Activated naive CD4-positive, alpha-beta T cell treated with anti-CD3 and anti-CD28 coated beads for 36 hours (primary cell): ENCODE results near the gene L1CAM. TPM values are rescaled to one million over a fixed set of nuclear protein-coding genes. Genes with fewer than 3 reads are reported as not detected.

ENCODE experiments used
- CTCF ChIA-PET: fragments of 350-600 bp; sonication (Branson Sonifier 250); formaldehyde crosslinking; loops from one replicate; lab custom pipeline; 2021; ENCODE audit warnings: antibody characterized with exemption; lab: Charles Lee
- DNase-seq: peaks from one replicate; pipeline ENCODE4 v3.0.0-alpha.2; 2020
- H3K27ac Mint-ChIP-seq: one replicate; pipeline ENCODE4 v1.8.0; 2021; ENCODE audit warnings: mild to moderate bottlenecking, mixed read lengths
- H3K27me3 Mint-ChIP-seq: one replicate; pipeline ENCODE4 v1.8.0; 2021; ENCODE audit warnings: low read depth, mixed read lengths
- H3K36me3 Mint-ChIP-seq: one replicate; pipeline ENCODE4 v1.8.0; 2021; ENCODE audit warnings: low read depth, mixed read lengths
- H3K4me1 Mint-ChIP-seq: one replicate; pipeline ENCODE4 v1.8.0; 2021; ENCODE audit warnings: low read depth, mixed read lengths
- H3K4me3 Mint-ChIP-seq: one replicate; pipeline ENCODE4 v1.8.0; 2021; ENCODE audit warnings: mild to moderate bottlenecking, moderate library complexity, mixed read lengths
- H3K9me3 Mint-ChIP-seq: one replicate; pipeline ENCODE4 v1.8.0; 2021; ENCODE audit warnings: mixed read lengths
- intact Hi-C: fragments of 100-400 bp; cut with micrococcal nuclease; formaldehyde crosslinking; loops from one replicate; pipeline ENCODE4 v1.15.1; 2023
- total RNA-seq, 2 experiments: library from RNA; stranded (reverse); gene quantifications; one replicate each; pipeline ENCODE4 v1.2.3, GENCODE V29; 2021

Gene L1CAM
- total RNA-seq, 2 experiments from 2014 or later = 0.40 to 0.57 TPM

DNA sequence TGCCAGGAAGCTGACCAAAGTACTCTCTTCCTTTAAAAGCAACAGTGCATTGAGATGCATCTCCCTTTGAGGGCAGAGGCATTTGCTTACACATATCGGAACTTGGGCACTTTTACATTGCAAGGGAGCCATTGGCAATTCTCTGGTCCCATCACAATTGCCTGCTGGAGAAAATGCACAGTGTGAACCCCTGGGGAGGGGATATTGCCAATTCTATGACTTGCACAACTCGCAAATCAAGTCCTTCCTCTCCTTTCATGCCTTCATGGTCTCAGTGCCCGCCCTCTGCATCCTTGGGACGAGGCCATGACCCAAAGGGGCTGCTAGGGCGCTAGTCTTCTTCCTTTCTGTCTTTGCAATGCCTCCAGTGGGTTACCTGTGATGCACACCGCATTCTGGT, 40.8 kb downstream of the L1CAM start:
- CTCF ChIA-PET = no interaction called here
- Mint-ChIP-seq H3K27me3 (no peaks in the 10 kb centered on the region), H3K4me1 (no peaks in the 10 kb centered on the region), H3K4me3 (no peak overlapping the region), H3K36me3 (no peaks in the 10 kb centered on the region), H3K27ac (no peak overlapping the region), H3K9me3 (no peaks in the 10 kb centered on the region)
- no peak for DNase-seq
- intact Hi-C loops = no loop called here

- no peak for DNase-seq
- CTCF ChIA-PET = no interaction called here
- H3K4me3 Mint-ChIP-seq = no peak overlapping the region
- no peak overlapping the region for H3K27ac Mint-ChIP-seq
- no peaks in the 10 kb centered on the region for H3K4me1 Mint-ChIP-seq
- H3K27me3 Mint-ChIP-seq = no peaks in the 10 kb centered on the region
- H3K36me3 Mint-ChIP-seq = no peaks in the 10 kb centered on the region
- intact Hi-C loops = no loop called here
- no peaks in the 10 kb centered on the region for H3K9me3 Mint-ChIP-seq
These were observed 41.4 kb downstream of the L1CAM start for GRCh38 chrX:153844509-153845082.

- DNase-seq = no peak
- Mint-ChIP-seq H3K27me3 (no peaks in the 10 kb centered on the region), H3K4me1 (no peaks in the 10 kb centered on the region), H3K4me3 (no peak overlapping the region), H3K27ac (no peak overlapping the region), H3K9me3 (no peaks in the 10 kb centered on the region), H3K36me3 (no peaks in the 10 kb centered on the region)
- intact Hi-C loops = no loop called here
- CTCF ChIA-PET = no interaction called here
These were observed 49.1 kb downstream of the L1CAM start for GRCh38 chrX:153836921-153837320.

- H3K9me3 Mint-ChIP-seq = no peaks in the 10 kb centered on the region
- no peak overlapping the region for H3K27ac Mint-ChIP-seq
- no peak overlapping the region for H3K4me3 Mint-ChIP-seq
- H3K27me3 Mint-ChIP-seq = no peaks in the 10 kb centered on the region
- intact Hi-C loops = no loop called here
- H3K4me1 Mint-ChIP-seq = peaks cover 3% of the 10 kb centered on the region
- no peak for DNase-seq
- no peaks in the 10 kb centered on the region for H3K36me3 Mint-ChIP-seq
- CTCF ChIA-PET = interaction anchor here (0.6 kb wide), 2 partner anchors 134 to 371 kb away, joined by 3 read pairs; no protein-coding TSS in a partner anchor
These were observed 53.2 kb downstream of the L1CAM start for GRCh38 chrX:153832728-153833127.

DNA sequence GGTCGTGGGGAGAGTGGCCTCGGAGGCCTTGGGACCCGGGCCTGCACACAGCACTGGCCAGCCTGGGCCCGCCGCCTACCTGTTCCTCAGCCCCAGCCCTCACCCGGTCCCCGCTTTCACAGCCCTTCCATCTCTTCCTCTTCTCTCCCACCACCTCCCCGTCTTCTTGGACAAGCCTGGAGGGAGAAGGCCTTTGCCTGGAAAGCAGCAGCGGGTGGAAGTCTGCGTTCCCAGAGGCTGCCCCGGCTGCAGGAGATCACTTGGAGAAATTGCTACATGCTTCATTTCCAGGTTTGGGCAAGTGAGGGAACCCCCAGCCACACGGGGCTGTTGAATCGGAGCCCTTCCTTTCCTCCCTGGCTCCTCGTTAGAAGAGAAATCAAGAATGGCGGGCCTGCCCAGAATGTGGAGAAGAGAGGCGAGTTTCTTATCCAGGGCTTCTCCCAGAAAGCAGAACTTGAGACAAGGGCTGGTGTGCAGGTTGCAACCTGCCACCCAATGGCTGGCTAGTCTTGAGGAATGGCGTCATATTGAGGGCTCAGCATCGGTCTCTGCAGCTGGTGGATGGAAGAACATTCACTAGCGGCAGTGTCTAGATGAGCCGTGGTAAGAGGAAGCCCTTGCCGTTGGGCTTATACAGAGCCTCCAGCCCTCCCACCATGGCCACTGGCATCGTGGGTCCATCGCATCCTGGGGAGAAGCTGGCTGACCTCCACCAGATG, 54.4 kb downstream of the L1CAM start:
- H3K9me3 Mint-ChIP-seq = no peaks in the 10 kb centered on the region
- H3K4me3 Mint-ChIP-seq = peak overlapping the region; percentile 41
- H3K36me3 Mint-ChIP-seq = no peaks in the 10 kb centered on the region
- intact Hi-C loops = no loop called here
- DNase-seq = no peak
- no peaks in the 10 kb centered on the region for H3K27me3 Mint-ChIP-seq
- no peak overlapping the region for H3K27ac Mint-ChIP-seq
- CTCF ChIA-PET = no interaction called here
- peaks cover 6% of the 10 kb centered on the region for H3K4me1 Mint-ChIP-seq

GRCh38 chrX:153830640-153831428, 55.1 kb downstream of the L1CAM start:
- H3K27me3 Mint-ChIP-seq = no peaks in the 10 kb centered on the region
- intact Hi-C loops = no loop called here
- H3K27ac Mint-ChIP-seq = no peak overlapping the region
- CTCF ChIA-PET = no interaction called here
- H3K4me3 Mint-ChIP-seq = peak overlapping the region; percentile 21
- peaks cover 6% of the 10 kb centered on the region for H3K4me1 Mint-ChIP-seq
- DNase-seq = no peak
- no peaks in the 10 kb centered on the region for H3K9me3 Mint-ChIP-seq
- no peaks in the 10 kb centered on the region for H3K36me3 Mint-ChIP-seq

DNA sequence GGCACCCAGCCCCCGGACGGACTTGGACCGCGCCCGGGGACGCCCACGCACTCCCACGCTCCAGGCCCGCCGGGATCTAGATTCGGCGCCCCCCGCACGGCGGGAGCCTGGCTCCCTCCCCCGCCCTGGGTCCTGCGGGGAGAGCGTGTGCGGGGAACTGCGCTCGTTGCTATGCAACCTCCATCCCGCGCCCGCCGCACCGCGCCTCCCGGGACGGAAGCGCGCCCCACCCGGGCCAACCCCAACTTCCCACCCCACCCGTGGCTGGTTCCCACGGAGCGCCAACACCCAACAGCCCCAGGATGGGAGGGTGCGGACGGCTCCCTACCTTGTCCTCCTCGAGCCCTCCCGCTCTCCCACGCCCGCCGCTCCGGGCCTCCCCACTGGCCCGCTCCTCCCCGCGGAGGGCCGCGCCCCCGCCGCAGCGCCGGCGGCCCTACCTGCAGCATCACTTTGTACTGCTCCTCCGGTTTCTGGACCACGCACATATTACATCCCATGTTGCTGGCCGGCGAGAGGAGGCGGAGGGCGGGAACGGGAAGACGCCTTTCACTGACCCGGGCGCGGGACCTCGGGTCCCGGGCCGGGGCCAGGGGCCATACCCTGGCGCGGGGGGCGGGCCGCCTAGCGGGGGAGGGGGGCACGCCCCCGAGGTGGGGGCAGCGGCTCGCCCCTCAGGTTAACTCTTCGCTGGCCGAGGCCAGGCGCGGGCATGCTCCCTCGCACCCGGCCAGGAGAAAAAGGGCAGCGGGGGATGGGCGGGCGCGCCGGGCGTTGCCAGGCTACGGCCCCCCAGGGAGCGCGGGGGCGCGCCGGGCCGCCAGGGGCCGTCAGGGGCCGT, 56.0 kb downstream of the L1CAM start, which contains the start of gene PDZD4:
Gene PDZD4, minus strand, starts transcription at position 746 of the 841 bp plus-strand sequence. Its CDS starts 246 bp downstream, at position 500.
- Mint-ChIP-seq H3K27me3 (no peaks in the 10 kb centered on the region), H3K27ac (no peak within 1 kb of the TSS), H3K4me3 (peak within 1 kb of the TSS; percentile 41), H3K36me3 (no peaks in the 10 kb centered on the region), H3K4me1 (peaks cover 6% of the 10 kb centered on the region), H3K9me3 (no peaks in the 10 kb centered on the region)
- DNase-seq = no peak
- intact Hi-C loops = no loop called here
- CTCF ChIA-PET = no interaction called here

DNA sequence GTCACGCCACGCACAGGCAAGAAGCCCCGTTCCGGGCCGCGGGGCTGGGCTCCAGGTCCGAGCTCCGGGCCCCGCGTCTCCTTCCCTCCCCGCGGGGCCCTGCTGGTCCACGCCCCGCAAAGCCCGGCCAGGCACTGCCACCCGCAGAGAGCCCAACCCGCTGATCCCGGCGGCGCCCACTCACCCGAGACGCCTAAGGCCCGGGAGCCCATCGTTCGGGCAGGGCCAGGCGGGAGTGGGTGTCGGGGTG, 56.5 kb downstream of the L1CAM start:
- Mint-ChIP-seq H3K27ac (no peak overlapping the region), H3K9me3 (no peaks in the 10 kb centered on the region), H3K4me1 (peaks cover 6% of the 10 kb centered on the region), H3K4me3 (peak overlapping the region; percentile 41), H3K27me3 (no peaks in the 10 kb centered on the region), H3K36me3 (no peaks in the 10 kb centered on the region)
- DNase-seq = no peak
- CTCF ChIA-PET = no interaction called here
- intact Hi-C loops = no loop called here

DNA sequence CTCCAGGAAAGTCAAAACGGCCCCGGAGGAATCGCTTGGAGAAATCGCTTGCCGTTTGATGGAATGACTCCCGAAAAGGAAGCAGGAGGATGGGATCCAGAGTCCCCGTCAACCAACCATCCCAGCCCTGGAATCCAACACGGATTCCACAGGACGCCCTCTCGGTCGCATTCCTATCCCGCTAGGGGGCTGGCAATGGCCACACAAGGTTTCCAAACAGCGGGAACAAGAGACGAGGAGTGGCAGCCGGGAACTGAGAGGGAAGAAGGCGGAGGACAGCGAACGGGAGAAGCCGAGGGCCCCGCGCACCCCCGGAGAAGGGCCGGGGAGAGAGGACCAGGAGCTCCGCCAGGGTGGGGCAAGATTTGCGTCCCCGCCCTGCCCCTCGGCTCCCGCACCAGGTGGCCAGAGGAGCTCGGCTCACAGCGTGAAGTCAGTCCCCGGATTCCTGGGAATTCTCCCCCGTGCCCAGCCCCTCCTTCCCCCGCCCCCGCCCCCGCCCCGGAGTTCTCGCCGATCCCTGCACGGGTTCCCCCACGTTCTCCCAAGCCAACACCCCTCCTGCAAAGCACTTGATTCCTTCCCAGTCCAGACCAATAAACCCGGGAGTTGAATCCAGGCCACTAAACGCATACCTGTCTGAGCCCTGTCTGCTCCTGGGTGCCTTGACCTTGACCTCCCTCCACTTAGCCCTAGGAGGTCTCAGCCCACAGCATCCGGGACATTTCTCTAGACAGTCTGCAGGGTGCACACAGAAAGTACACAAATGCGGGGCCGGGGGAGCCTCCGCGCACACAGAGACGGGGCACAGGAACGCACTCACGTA, 57.0 kb downstream of the L1CAM start:
- Mint-ChIP-seq H3K4me3 (peak overlapping the region; percentile 41), H3K27ac (no peak overlapping the region), H3K4me1 (peaks cover 6% of the 10 kb centered on the region), H3K36me3 (no peaks in the 10 kb centered on the region), H3K27me3 (no peaks in the 10 kb centered on the region), H3K9me3 (no peaks in the 10 kb centered on the region)
- CTCF ChIA-PET = no interaction called here
- intact Hi-C loops = no loop called here
- no peak for DNase-seq

GRCh38 chrX:153828308-153828707, 57.7 kb downstream of the L1CAM start:
- Mint-ChIP-seq H3K27ac (no peak overlapping the region), H3K4me3 (no peak overlapping the region), H3K9me3 (no peaks in the 10 kb centered on the region), H3K27me3 (no peaks in the 10 kb centered on the region), H3K36me3 (no peaks in the 10 kb centered on the region), H3K4me1 (peaks cover 9% of the 10 kb centered on the region)
- CTCF ChIA-PET = no interaction called here
- DNase-seq = no peak
- intact Hi-C loops = no loop called here

GRCh38 chrX:153827903-153828302, 58.1 kb downstream of the L1CAM start:
- peaks cover 9% of the 10 kb centered on the region for H3K4me1 Mint-ChIP-seq
- CTCF ChIA-PET = no interaction called here
- H3K9me3 Mint-ChIP-seq = no peaks in the 10 kb centered on the region
- no peaks in the 10 kb centered on the region for H3K36me3 Mint-ChIP-seq
- H3K27ac Mint-ChIP-seq = no peak overlapping the region
- no peak overlapping the region for H3K4me3 Mint-ChIP-seq
- intact Hi-C loops = no loop called here
- H3K27me3 Mint-ChIP-seq = no peaks in the 10 kb centered on the region
- DNase-seq = no peak
